IMR-90 (cell line): Measurements from ENCODE around the gene SHISA4.

Source experiments
- BHLHE40 ChIP-seq: fragments of 150-350 bp; IDR thresholded peaks from 2 replicates; pipeline ENCODE4 v1.6.1; 2016; ENCODE audit warnings: mild to moderate bottlenecking, low read depth, low read length
- CTCF ChIP-seq: conservative IDR thresholded peaks from 2 replicates; pipeline ENCODE4 v1.5.1; 2012; ENCODE audit warnings: mild to moderate bottlenecking, low read depth, low read length, improper control_type of control experiment
- ELK1 ChIP-seq: fragments of 150-350 bp; IDR thresholded peaks from 2 replicates; pipeline ENCODE4 v1.6.1; 2016; ENCODE audit warnings: low read depth, mild to moderate bottlenecking, low read length, moderate library complexity, borderline replicate concordance
- NFE2L2 ChIP-seq: fragments of 150-350 bp; IDR thresholded peaks from 2 replicates; pipeline ENCODE4 v1.6.1; 2016; ENCODE audit warnings: low read depth, mild to moderate bottlenecking, low read length
- POLR2A ChIP-seq: IDR thresholded peaks from 2 replicates; pipeline ENCODE4 v1.6.1; 2012; ENCODE audit warnings: mild to moderate bottlenecking, low read depth, low read length
- RAD21 ChIP-seq: IDR thresholded peaks from 2 replicates; pipeline ENCODE4 v1.6.1; 2012; ENCODE audit warnings: low read length, improper control_type of control experiment
- RCOR1 ChIP-seq: IDR thresholded peaks from 2 replicates; pipeline ENCODE4 v1.6.1; 2012; ENCODE audit warnings: mild to moderate bottlenecking, low read length, improper control_type of control experiment; ENCODE audit not compliant: insufficient replicate concordance
- RFX5 ChIP-seq: IDR thresholded peaks from 2 replicates; pipeline ENCODE4 v1.8.0; 2012; ENCODE audit warnings: low read depth, mild to moderate bottlenecking, low read length, moderate library complexity
- SMC3 ChIP-seq: fragments of 150-350 bp; IDR thresholded peaks from 2 replicates; pipeline ENCODE4 v1.6.1; 2016; ENCODE audit warnings: low read depth, mild to moderate bottlenecking, antibody characterized with exemption, low read length, moderate library complexity

GRCh38 chr1:201892211-201892610, 3.5 kb downstream of the SHISA4 start:
- TF ChIP-seq CTCF (no peak), POLR2A (no peak), RAD21 (no peak), SMC3 (no peak), RCOR1 (no peak), ELK1 (no peak), BHLHE40 (no peak), RFX5 (no peak), NFE2L2 (no peak)
